Breast epithelium (tissue), 4 donors: ENCODE measurements around the gene SLC39A6. TPM values are rescaled to one million over a fixed set of nuclear protein-coding genes. Genes with fewer than 3 reads are reported as not detected.
"Not testable (repeated sequence)": the region's sequence is repeated elsewhere in the genome, so short reads cannot be mapped to it uniquely, and the experiment has no call there.

Experiments
- DNase-seq, 2 donors: peaks; one replicate each; pipeline ENCODE4 v3.0.0-alpha.2; 2019; ENCODE audit warnings: low spot score in 2 of 2
- H3K27ac ChIP-seq, 2 donors: fragments of 200-600 bp; sonication (generic) in 1 of 2; one replicate each; pipeline ENCODE4 v1.5.1; 2016 to 2019; ENCODE audit warnings: mild to moderate bottlenecking in 1 of 2
- H3K27me3 ChIP-seq, 2 donors: fragments of 200-600 bp; sonication (generic) in 1 of 2; one replicate each; pipeline versions ENCODE4 v1.5.1 to v1.6.0; 2017 to 2019; ENCODE audit warnings: control low read depth in 1 of 2, mild to moderate bottlenecking in 1 of 2
- H3K36me3 ChIP-seq: fragments of 200-600 bp; one replicate; pipeline ENCODE4 v1.5.1; 2019
- H3K4me1 ChIP-seq, 2 donors: fragments of 200-600 bp; sonication (generic); one replicate each; pipeline ENCODE4 v1.5.1; 2016 to 2019; ENCODE audit warnings: control low read depth in 1 of 2
- H3K4me3 ChIP-seq, 3 donors: fragments of 200-600 bp; sonication (generic); 1 replicate in 2 of 3; 2 replicates in 1 of 3; pipeline ENCODE4 v1.5.1; 2016 to 2019; ENCODE audit warnings: mild to moderate bottlenecking in 3 of 3, moderate library complexity in 2 of 3
- H3K9me3 ChIP-seq, 2 donors: fragments of 200-600 bp; sonication (generic) in 1 of 2; one replicate each; pipeline ENCODE4 v1.5.1; 2016 to 2019; ENCODE audit warnings: control low read depth in 1 of 2
- CTCF ChIP-seq, 3 donors: fragments of 450-650 bp; IDR thresholded peaks; one replicate each; pipeline ENCODE4 v1.5.1; 2016 to 2017; ENCODE audit warnings: antibody characterized with exemption in 3 of 3, mild to moderate bottlenecking in 3 of 3, moderate library complexity in 3 of 3
- POLR2A ChIP-seq: fragments of 450-650 bp; IDR thresholded peaks from one replicate; pipeline ENCODE4 v1.6.1; 2016; ENCODE audit warnings: antibody characterized with exemption, mild to moderate bottlenecking, moderate library complexity
- POLR2AphosphoS5 ChIP-seq, 3 donors: sonication (generic); formaldehyde crosslinking; IDR thresholded peaks; one replicate each; pipeline ENCODE4 v1.6.1; 2017; ENCODE audit warnings: antibody characterized with exemption in 3 of 3
- intact Hi-C: fragments of 100-400 bp; cut with DNase I; formaldehyde crosslinking; loops from one replicate; pipeline ENCODE4 v1.15.1; 2023; ENCODE audit warnings: low total_unique reads
- total RNA-seq, 3 donors: library from RNA; depleted of rRNA; stranded (reverse); fragments of >200 nt; gene quantifications; one replicate each; pipeline ENCODE4 v1.1.0, GENCODE V29; 2016

SLC39A6 gene
- total RNA-seq, 3 donors from 2014 or later, result 44.8 to 502 (median 235) TPM

- Histone ChIP-seq H3K36me3 (no peaks in the 10 kb centered on the region), H3K4me1 (no peaks in the 10 kb centered on the region), H3K27ac (no peak overlapping the region), H3K9me3 (no peaks in the 10 kb centered on the region), H3K4me3 (no peak overlapping the region), H3K27me3 (no peaks in the 10 kb centered on the region)
- no peak for TF ChIP-seq POLR2AphosphoS5 (IDR thresholded peaks at IDR 0.05)
- no peak for TF ChIP-seq POLR2A
- no peak for TF ChIP-seq CTCF (IDR thresholded peaks at IDR 0.05)
- intact Hi-C loops, result no loop called here
- no peak for DNase-seq
Observed at GRCh38 chr18:36075862-36076587, 53.1 kb downstream of the SLC39A6 start.

DNA sequence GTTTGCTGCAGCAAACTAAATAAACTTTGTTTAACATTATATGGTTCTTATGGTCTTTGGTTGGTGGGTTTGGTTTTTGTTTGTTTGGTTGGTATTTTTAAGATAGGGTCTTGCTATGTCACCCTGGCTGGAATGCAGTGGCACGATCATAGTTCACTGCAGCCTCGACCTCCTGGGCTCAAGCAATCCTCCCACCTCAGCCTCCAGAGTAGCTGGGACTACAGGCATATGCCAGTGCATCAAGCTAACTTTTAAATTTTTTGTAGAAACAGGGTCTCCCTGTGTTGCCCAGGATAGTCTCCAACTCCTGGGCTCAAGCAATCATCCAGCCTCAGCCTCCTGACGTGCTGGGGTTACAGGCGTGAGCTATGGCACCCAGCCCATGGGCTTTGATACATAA lies 54.7 kb downstream of the SLC39A6 start:
- intact Hi-C loops, result no loop called here
- no peak overlapping the region for H3K4me3 ChIP-seq
- TF ChIP-seq POLR2AphosphoS5 (IDR thresholded peaks at IDR 0.05) (no peak), POLR2A (no peak), CTCF (IDR thresholded peaks at IDR 0.05) (no peak)
- DNase-seq, result no peak
- H3K4me1 ChIP-seq, result no peaks in the 10 kb centered on the region
- H3K9me3 ChIP-seq, result no peaks in the 10 kb centered on the region
- H3K36me3 ChIP-seq, result no peaks in the 10 kb centered on the region
- H3K27me3 ChIP-seq, result no peaks in the 10 kb centered on the region
- H3K27ac ChIP-seq, result no peak overlapping the region

DNA sequence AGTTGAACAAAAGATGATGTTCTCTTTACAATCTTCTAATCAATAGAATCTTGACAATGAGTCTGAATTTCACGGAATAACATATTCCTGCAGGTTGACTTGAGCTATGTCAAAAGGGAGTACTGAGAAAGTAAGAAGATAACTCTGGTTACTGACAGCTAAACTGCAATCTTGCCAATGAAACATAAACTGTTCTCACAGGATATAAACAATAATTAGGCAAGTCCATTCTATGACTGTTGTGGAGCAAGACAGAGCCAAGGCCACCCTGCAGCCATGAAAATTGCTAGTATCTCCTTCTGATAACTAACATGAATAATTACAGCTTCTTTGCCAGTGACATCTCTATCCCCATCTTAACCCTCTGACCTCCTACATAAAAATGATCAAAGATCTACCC lies 55.5 kb downstream of the SLC39A6 start:
- Histone ChIP-seq H3K27ac (no peak overlapping the region), H3K27me3 (no peaks in the 10 kb centered on the region), H3K36me3 (no peaks in the 10 kb centered on the region), H3K4me3 (no peak overlapping the region), H3K9me3 (no peaks in the 10 kb centered on the region), H3K4me1 (no peaks in the 10 kb centered on the region)
- DNase-seq, result no peak
- TF ChIP-seq POLR2AphosphoS5 (IDR thresholded peaks at IDR 0.05), result no peak
- TF ChIP-seq POLR2A, result no peak
- TF ChIP-seq CTCF (IDR thresholded peaks at IDR 0.05), result no peak
- intact Hi-C loops, result no loop called here

DNA sequence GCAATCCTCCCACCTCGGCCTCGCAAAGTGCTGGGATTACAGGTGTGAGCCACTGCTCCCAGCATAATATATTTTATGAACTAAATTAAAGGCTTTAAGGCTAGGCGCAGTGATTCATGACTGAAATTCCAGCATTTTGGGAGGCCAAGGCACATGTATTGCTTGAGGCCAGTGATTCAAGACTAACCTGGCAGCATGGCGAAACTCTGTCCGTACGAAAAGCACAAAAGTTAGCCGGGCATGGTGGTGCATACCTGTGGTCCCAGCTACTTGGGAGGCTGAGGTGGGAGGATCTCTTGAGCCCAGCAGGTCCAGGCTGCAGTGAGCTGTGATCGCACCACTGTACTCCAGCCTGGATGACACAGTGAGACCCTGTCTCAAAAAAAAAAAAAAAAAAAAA lies 56.7 kb downstream of the SLC39A6 start:
- intact Hi-C loops, H3K9me3 ChIP-seq, H3K27me3 ChIP-seq, DNase-seq, H3K27ac ChIP-seq, H3K4me3 ChIP-seq, H3K4me1 ChIP-seq, H3K36me3 ChIP-seq: not testable (repeated sequence)

DNA sequence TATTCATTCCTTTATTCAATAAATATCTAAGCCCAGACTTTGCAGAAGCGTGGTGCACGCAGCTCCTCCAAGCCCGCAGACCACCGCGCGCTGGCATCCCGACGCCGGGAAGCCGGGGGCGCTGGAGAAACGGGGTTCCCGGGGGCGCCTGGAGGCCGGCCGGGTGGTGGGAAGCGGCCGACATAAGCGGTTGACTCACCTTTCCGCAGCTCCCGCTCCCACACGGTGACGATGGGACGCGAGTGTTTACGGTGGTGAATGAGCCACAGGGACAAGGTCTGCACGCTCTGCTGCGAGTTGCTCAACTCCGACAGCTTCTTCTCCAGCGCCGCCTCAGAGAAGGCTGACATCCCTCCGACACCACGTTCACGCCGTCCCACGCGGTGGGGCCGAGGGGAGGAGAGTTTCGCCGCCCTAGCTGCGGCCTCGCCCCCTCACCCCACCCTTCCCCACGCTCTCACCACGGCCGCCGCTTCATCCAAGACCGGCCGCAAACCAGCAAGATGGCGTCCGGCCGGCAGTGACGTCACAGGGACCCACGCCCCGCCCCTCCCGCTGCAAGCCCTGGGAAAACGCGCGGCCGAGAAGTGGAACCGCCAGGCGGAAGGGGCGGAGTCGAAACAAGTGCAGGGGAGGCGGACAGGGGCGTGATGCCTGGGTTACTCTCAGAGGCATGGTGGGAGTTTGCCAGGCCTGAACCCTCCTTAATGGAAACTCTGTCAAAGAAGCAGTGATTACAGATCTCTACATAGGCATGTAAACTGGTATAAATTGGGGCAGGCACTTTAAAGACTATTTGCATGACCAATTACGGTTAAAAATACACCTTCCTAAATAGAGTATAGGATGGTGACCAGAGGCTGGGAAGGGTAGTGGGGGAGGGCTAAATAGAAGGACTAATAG lies 61.8 kb downstream of the SLC39A6 start, which contains the start of gene RPRD1A:
Gene RPRD1A, minus strand, starts transcription at position 505 of the 903 bp plus-strand sequence. Its CDS starts 155 bp downstream, at position 350.
- no peak for TF ChIP-seq CTCF (IDR thresholded peaks at IDR 0.05)
- TF ChIP-seq POLR2A, result peak; percentile 33
- TF ChIP-seq POLR2AphosphoS5 (IDR thresholded peaks at IDR 0.05), result peak; percentile 54 to 90 (median 81)
- intact Hi-C loops, result no loop called here
- peak; percentile 94 to 99 for DNase-seq
- H3K36me3 ChIP-seq, result no peaks in the 10 kb centered on the region
- H3K4me3 ChIP-seq, result peak within 1 kb of the TSS; percentile 83 to 96 (median 88)
- H3K9me3 ChIP-seq, result no peaks in the 10 kb centered on the region
- peak within 1 kb of the TSS; percentile 93 to 98 for H3K27ac ChIP-seq
- H3K4me1 ChIP-seq, result no peaks in the 10 kb centered on the region
- H3K27me3 ChIP-seq, result no peaks in the 10 kb centered on the region
